Measurements from ENCODE around the gene WNT16.
"Not testable (repeated sequence)": the region's sequence is repeated elsewhere in the genome, so short reads cannot be mapped to it uniquely, and the experiment has no call there.

WNT16 gene

GRCh38 chr7:121328508-121329190 lies at the start of gene WNT16:
Gene WNT16, plus strand, starts transcription at chr7:121329000. Its CDS starts 293 bp downstream, at chr7:121329293.
- DNase-seq (ENCODE audit: low read depth): no peak

GRCh38 chr7:121279060-121279620 lies 49.7 kb upstream of the WNT16 start:
- no peak for DNase-seq (ENCODE audit: low read depth)

- no peak for DNase-seq (ENCODE audit: low read depth)
Observed at GRCh38 chr7:121279822-121280221, 49.0 kb upstream of the WNT16 start.

DNA sequence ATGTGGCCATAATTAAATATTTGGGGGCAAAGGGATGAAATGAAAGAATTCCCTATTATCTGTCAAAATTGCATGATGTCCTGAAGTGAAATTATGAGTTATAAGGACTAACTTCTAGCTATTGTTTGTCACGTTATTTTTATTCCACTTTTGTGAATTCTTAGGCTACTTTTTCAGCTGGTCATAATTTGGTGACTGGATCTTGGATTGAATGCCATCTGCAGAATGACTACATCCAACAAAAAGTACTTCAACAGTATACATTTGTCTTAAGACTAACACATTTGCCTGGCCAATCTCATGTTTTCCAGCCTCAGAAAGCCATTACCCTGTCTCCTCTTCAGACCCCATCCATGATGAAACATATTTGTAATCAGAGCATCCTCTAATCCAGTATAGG lies 48.1 kb upstream of the WNT16 start:
- no peak for DNase-seq (ENCODE audit: low read depth)

- no peak for DNase-seq (ENCODE audit: low read depth)
Observed at GRCh38 chr7:121282129-121282528, 46.7 kb upstream of the WNT16 start.

- no peak for DNase-seq (ENCODE audit: low read depth)
Observed at GRCh38 chr7:121285066-121285667, 43.6 kb upstream of the WNT16 start.

DNA sequence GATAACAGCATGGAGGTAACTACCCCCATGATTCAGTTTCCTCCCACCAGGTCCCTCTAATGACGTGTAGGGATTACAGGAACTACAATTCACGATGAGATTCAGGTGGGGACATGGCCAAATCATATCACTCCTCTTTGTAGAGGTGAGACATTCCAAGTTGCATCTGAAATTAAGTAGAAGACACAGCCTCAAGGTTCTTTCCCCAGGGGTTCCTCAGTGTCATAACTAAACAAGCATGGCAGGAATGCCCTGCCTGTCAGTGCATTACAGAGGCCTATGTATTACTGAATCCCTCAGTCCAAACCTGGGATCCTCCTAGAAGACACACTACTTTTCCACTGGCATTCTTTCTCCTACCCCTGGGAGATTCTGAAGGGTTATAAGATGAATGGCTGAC lies 42.6 kb upstream of the WNT16 start:
- DNase-seq (ENCODE audit: low read depth): no peak

GRCh38 chr7:121286742-121287734 lies 41.8 kb upstream of the WNT16 start:
- no peak for DNase-seq (ENCODE audit: low read depth)

DNA sequence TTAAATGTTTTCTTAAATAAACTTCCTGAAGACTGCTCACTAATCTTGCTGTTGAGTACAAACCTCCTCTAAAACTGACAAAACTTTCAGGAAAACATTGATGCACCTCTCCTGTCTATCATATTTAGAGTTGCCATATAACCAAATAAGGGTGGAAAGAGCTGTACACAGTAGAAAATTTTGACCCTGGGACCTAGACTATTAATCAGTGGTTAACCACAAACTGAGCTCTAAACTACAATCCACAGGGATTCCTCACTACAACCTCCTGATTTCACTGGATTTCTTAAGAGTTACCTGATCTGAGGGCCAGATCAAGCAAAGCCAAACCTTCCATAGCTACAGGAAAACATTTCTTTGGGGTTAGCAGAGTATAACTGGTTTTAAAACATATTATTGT lies 39.9 kb upstream of the WNT16 start:
- DNase-seq (ENCODE audit: low read depth): no peak

DNA sequence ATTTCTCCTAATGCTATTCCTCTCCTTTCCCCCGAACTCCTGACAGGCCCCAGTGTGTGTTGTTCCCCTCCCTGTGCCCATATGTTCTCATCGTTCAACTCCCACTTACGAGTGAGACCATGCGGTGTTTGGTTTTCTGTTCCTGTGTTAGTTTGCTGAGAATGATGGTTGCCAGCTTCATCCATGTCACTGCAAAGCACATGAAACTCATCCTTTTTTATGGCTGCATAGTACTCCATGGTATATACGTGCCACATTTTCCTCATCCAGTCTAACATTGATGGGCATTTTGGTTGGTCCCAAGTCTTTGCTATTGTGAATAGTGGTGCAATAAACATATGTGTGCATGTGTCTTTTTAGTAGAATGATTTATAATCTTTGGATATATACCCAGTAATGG lies 38.9 kb upstream of the WNT16 start:
- DNase-seq (ENCODE audit: low read depth): not testable (repeated sequence)

GRCh38 chr7:121294448-121294992 lies 34.3 kb upstream of the WNT16 start:
- DNase-seq (ENCODE audit: low read depth): no peak

DNA sequence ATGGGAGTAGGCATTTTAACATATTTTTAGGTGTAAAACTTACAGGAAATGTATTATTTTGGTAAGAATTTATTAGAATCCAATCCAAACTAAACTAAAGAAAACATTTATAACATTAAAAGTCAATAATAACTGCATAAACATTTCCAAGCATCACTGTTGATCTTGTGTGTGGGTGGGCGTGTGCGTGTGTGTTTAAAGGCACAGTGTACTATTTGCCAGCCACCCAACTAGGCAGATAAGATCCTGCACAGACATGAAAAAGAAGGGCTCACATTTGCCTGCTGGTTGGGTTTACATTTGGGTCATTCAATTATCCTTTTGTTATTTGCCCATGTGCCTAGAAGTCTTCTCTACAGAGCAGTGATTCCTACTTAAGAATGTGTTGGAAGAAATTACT lies 31.0 kb upstream of the WNT16 start:
- DNase-seq (ENCODE audit: low read depth): no peak

DNA sequence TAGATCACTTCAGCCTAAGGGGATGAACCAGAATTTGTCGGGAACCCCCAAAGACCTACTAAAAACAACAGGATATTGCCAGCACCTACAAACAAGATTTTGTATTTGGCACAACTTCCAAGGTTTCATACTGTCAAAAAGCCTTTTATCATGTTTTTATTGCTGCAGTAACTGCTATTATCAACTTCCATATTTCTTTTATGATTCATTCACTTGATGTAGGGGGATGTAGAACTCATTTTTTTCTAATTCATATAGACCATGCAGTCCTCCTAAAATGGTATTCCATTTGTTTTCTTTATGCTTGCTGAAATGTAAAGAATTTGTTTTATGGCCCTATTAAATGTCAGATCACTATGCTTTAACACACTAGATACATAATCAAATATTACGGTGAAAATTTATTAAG lies 30.0 kb upstream of the WNT16 start:
- no peak for DNase-seq (ENCODE audit: low read depth)

DNA sequence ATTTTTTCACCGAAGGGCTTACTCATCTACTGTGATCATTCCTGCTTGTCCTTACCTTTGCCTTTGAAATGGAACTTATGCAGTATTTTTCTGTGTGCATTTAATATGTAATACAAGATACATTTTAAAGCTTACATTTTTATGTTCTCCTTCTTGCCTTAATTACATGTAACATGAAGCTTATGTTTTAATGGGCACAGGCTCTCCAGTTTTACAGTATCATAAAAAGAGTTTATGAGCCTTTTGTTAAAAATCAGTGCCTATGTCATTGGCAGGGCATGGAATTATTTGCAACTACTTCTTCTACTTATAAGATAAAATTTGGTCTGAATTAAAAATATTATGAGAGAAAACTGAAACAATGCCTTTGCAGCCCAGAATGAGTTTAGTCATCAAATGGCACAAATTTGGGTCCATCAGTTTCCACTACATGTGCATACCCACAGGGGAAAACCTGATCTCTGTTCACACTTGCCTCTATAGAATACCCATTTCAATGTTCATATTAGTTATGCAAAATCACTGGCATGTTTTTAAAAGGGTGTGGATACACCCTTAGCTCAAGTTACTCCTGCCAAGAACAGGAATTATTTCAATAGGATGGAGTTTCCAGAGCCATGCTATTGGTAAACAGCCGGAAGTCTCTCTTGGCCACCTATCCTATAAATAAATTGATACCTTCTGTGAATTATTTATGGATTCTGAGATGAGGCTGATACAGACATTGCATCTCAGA lies 27.9 kb upstream of the WNT16 start:
- no peak for DNase-seq (ENCODE audit: low read depth)

GRCh38 chr7:121301446-121302213 lies 27.2 kb upstream of the WNT16 start:
- no peak for DNase-seq (ENCODE audit: low read depth)

- peak; percentile 86 for DNase-seq (ENCODE audit: low read depth)
Observed at GRCh38 chr7:121302214-121302745, 26.5 kb upstream of the WNT16 start.

GRCh38 chr7:121303422-121304101 lies 25.2 kb upstream of the WNT16 start:
- no peak for DNase-seq (ENCODE audit: low read depth)

DNA sequence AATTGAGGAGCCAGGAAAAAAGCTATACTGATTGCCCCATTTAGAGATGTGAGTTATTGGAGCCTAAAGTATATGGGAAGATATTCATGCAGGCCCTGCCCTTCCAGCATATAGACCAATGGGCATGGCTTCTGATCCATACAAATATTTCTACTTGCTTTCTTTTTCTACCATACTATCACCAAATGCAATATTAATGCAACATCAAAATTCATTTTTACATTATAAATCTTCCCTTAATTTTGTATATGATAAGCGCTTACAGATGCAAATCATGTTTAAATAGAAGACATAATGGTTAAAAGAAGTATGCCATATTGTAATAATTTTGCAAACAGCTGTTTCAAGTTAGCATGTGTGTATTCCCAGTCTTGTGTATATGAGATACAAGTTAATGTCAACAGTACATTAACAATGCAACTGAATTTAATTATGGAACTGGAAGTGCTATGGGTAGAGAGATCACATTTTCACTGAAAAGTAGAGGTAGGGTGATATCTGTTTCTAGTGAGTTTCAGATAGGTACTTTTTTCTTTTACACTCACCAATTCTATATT lies 24.6 kb upstream of the WNT16 start:
- no peak for DNase-seq (ENCODE audit: low read depth)

DNA sequence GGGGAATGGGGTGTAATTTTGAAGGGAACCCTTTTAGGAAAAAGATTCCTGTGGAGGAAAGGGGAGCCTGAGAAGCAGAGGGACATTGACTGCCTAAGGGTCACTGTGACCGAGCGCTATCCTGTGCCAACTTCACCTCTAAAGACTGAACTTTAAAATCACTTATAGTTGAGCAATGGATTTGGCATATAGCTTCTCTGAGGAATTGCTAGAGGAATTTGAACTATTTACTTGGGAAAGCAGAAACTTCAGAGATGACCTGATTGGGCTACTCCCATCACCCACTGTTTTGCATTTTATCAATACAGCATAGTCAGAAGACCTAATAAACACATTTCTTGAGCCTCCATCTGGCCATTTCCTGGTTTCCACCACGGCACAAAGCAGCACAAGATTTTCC lies 23.7 kb upstream of the WNT16 start:
- DNase-seq (ENCODE audit: low read depth): peak; percentile 70

Measured in HS-5 (cell line).